ENCODE results near the gene TTC7B. TPM values are rescaled to one million over a fixed set of nuclear protein-coding genes. Genes with fewer than 3 reads are reported as not detected.

TTC7B gene
- total RNA-seq, 1 experiment from 2014 or later, result 70.6 TPM

DNA sequence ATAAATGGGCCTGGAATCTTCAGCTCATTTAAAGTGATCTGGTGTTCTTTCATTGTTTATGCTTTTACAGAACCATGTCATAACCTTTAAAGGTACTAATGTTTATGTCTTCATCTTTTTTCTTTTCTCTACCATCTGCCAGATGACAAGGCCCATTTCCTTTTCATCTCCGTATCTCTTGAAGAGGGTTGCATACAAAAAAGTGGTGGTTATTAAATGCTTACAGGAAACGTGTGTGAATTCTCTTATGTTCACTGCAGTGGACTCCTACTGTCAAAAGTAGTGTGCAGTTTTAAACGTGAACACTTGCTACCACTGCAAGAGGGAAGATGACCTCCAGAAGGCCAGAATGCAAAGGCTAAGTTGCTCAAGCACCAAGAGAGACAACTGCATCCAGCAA is 91.4 kb downstream of the TTC7B start:
- Histone ChIP-seq H3K4me3 (replicated peaks in 1 of 2; ENCODE audit: low read depth in 1 of 2, low read length in 2 of 2) (no peak overlapping the region), H3K9ac (ENCODE audit: low read length) (no peak overlapping the region), H3K27ac (ENCODE audit: low read depth, low read length) (no peak overlapping the region), H4K20me1 (ENCODE audit: insufficient read depth) (no peaks in the 10 kb centered on the region), H3K4me2 (ENCODE audit: low read length) (no peak overlapping the region), H3K27me3 (ENCODE audit: insufficient read depth, low read length) (no peaks in the 10 kb centered on the region), H3K79me2 (ENCODE audit: insufficient read depth, low read length) (no peaks in the 10 kb centered on the region), H3K36me3 (ENCODE audit: control insufficient read depth in 1 of 2, insufficient read depth in 2 of 2, low read length in 2 of 2) (no peaks in the 10 kb centered on the region), H3K9me3 (ENCODE audit: control insufficient read depth in 1 of 2, insufficient read depth in 1 of 2, low read depth in 1 of 2, low read length in 2 of 2) (no peaks in the 10 kb centered on the region), H2AFZ (ENCODE audit: low read depth, low read length, poor library complexity, severe bottlenecking) (no peak overlapping the region), H3K9me2 (ENCODE audit: insufficient read depth) (no peaks in the 10 kb centered on the region), H3K4me1 (ENCODE audit: control insufficient read depth in 1 of 2, insufficient read depth in 2 of 2, low read length in 2 of 2) (peaks cover 7 to 32% of the 10 kb centered on the region in 2 experiments; a peak in 3 of 4 replicates)
- BruUV-seq (replicated peaks), result no TSS peak
- DNase-seq (ENCODE audit: low read depth, low spot score), result no peak
- no peak for ATAC-seq
- CTCF ChIA-PET, result no interaction called here
- POLR2A ChIA-PET, result no interaction called here
- TF ChIP-seq SIN3A (IDR thresholded peaks at IDR 0.05; ENCODE audit: low read depth) (no peak), SP1 (IDR thresholded peaks at IDR 0.05; ENCODE audit: low read depth) (no peak), JUND (IDR thresholded peaks at IDR 0.05) (no peak), CEBPB (IDR thresholded peaks at IDR 0.05; ENCODE audit: low read depth) (no peak), POLR2A (IDR thresholded peaks at IDR 0.05; ENCODE audit: borderline replicate concordance, extremely low read depth, insufficient read depth, insufficient read length) (no peak), EZH2 (IDR thresholded peaks at IDR 0.05) (no peak), FOSL1 (IDR thresholded peaks at IDR 0.05; ENCODE audit: low read depth) (no peak), SRF (IDR thresholded peaks at IDR 0.05; ENCODE audit: low read depth) (no peak), ZFX (IDR thresholded peaks at IDR 0.05) (no peak), RAD21 (IDR thresholded peaks at IDR 0.05; ENCODE audit: low read depth) (no peak), YY1 (IDR thresholded peaks at IDR 0.05; ENCODE audit: extremely low read depth, insufficient replicate concordance, low read depth, low read length) (no peak), ELF1 (IDR thresholded peaks at IDR 0.05; ENCODE audit: borderline replicate concordance, low read depth) (no peak), EGR1 (IDR thresholded peaks at IDR 0.05; ENCODE audit: low read depth) (no peak), ZNF274 (IDR thresholded peaks at IDR 0.05; ENCODE audit: low read depth, low read length) (no peak), POLR2AphosphoS5 (IDR thresholded peaks at IDR 0.05; ENCODE audit: low read depth, low read length) (no peak), TCF7L2 (IDR thresholded peaks at IDR 0.05; ENCODE audit: borderline replicate concordance, extremely low read depth, insufficient read depth, insufficient read length) (no peak)
- TF ChIP-seq, protein P1, sequence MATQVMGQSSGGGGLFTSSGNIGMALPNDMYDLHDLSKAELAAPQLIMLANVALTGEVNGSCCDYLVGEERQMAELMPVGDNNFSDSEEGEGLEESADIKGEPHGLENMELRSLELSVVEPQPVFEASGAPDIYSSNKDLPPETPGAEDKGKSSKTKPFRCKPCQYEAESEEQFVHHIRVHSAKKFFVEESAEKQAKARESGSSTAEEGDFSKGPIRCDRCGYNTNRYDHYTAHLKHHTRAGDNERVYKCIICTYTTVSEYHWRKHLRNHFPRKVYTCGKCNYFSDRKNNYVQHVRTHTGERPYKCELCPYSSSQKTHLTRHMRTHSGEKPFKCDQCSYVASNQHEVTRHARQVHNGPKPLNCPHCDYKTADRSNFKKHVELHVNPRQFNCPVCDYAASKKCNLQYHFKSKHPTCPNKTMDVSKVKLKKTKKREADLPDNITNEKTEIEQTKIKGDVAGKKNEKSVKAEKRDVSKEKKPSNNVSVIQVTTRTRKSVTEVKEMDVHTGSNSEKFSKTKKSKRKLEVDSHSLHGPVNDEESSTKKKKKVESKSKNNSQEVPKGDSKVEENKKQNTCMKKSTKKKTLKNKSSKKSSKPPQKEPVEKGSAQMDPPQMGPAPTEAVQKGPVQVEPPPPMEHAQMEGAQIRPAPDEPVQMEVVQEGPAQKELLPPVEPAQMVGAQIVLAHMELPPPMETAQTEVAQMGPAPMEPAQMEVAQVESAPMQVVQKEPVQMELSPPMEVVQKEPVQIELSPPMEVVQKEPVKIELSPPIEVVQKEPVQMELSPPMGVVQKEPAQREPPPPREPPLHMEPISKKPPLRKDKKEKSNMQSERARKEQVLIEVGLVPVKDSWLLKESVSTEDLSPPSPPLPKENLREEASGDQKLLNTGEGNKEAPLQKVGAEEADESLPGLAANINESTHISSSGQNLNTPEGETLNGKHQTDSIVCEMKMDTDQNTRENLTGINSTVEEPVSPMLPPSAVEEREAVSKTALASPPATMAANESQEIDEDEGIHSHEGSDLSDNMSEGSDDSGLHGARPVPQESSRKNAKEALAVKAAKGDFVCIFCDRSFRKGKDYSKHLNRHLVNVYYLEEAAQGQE (IDR thresholded peaks at IDR 0.05; ENCODE audit: low read depth), result no peak
- TF ChIP-seq, protein P2, sequence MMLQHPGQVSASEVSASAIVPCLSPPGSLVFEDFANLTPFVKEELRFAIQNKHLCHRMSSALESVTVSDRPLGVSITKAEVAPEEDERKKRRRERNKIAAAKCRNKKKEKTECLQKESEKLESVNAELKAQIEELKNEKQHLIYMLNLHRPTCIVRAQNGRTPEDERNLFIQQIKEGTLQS (IDR thresholded peaks at IDR 0.05), result no peak
- TF ChIP-seq, protein P3, sequence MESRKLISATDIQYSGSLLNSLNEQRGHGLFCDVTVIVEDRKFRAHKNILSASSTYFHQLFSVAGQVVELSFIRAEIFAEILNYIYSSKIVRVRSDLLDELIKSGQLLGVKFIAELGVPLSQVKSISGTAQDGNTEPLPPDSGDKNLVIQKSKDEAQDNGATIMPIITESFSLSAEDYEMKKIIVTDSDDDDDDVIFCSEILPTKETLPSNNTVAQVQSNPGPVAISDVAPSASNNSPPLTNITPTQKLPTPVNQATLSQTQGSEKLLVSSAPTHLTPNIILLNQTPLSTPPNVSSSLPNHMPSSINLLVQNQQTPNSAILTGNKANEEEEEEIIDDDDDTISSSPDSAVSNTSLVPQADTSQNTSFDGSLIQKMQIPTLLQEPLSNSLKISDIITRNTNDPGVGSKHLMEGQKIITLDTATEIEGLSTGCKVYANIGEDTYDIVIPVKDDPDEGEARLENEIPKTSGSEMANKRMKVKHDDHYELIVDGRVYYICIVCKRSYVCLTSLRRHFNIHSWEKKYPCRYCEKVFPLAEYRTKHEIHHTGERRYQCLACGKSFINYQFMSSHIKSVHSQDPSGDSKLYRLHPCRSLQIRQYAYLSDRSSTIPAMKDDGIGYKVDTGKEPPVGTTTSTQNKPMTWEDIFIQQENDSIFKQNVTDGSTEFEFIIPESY (IDR thresholded peaks at IDR 0.05; ENCODE audit: extremely low read depth, insufficient replicate concordance, low read length), result no peak
- TF ChIP-seq, protein P4, sequence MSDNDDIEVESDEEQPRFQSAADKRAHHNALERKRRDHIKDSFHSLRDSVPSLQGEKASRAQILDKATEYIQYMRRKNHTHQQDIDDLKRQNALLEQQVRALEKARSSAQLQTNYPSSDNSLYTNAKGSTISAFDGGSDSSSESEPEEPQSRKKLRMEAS (IDR thresholded peaks at IDR 0.05), result no peak
- RAD21 ChIA-PET (ENCODE audit: low non-redundant PET in 1 of 2, low total read pairs in 2 of 2, uncharacterized antibody in 2 of 2, unreplicated experiment in 2 of 2), result no interaction called here
- intact Hi-C loops (cut with micrococcal nuclease), result no loop called here
